ENCODE results near the gene CITED4.

The CITED4 gene

DNA sequence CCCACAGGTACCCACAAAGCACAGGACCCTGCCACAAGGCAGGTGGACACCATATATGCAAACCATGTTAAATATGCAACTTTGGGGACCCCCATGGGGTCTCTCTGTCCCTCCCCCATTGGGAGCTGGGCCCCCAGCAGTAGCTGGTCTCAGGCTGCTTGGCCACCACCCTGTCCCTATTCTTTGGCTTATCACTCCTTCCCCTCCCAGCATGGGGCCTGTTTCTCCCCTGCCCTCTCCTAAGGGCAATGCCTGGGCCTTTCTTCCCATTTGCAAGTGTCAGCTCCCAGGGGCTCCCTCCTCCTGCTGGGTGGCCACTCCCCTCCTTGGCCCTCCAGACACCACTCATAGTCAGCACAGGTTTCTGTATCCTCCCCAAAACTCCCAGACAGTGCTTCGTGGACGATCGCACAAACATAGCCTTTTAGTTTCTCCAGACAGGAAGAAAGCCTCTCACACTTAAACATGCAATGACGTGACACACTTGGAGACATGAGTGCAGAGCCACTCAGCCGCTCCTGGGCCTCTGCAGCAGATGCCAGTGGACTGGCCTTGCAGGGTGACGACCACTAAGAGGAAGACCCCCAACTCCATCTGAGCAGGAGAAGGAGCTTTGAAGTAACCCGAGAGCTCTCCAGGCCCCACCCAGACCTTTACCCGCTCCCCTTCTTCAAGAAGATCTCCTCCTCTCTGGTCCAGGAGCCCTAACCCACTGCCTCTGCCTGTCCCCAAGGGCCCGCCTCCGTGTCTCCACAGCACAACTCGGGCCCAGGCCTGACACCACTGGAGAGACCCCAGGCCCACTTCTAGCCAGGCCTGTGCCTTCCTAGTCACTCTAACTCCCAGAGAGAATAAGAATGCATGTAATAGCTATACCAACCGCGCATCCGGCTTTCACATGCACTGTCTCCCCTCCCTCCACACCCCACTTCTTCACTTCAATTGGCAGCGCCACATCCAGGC, 22.9 kb downstream of the CITED4 start:
- no peak overlapping the region for H3K4me3 Mint-ChIP-seq
- DNase-seq: no peak
- H3K27ac Mint-ChIP-seq: no peak overlapping the region
- H3K4me1 Mint-ChIP-seq (ENCODE audit: low read depth): peaks cover 22% of the 10 kb centered on the region
- H3K27me3 Mint-ChIP-seq: no peaks in the 10 kb centered on the region
- no peaks in the 10 kb centered on the region for H3K36me3 Mint-ChIP-seq (ENCODE audit: low read depth)
- H3K9me3 Mint-ChIP-seq: no peaks in the 10 kb centered on the region

DNA sequence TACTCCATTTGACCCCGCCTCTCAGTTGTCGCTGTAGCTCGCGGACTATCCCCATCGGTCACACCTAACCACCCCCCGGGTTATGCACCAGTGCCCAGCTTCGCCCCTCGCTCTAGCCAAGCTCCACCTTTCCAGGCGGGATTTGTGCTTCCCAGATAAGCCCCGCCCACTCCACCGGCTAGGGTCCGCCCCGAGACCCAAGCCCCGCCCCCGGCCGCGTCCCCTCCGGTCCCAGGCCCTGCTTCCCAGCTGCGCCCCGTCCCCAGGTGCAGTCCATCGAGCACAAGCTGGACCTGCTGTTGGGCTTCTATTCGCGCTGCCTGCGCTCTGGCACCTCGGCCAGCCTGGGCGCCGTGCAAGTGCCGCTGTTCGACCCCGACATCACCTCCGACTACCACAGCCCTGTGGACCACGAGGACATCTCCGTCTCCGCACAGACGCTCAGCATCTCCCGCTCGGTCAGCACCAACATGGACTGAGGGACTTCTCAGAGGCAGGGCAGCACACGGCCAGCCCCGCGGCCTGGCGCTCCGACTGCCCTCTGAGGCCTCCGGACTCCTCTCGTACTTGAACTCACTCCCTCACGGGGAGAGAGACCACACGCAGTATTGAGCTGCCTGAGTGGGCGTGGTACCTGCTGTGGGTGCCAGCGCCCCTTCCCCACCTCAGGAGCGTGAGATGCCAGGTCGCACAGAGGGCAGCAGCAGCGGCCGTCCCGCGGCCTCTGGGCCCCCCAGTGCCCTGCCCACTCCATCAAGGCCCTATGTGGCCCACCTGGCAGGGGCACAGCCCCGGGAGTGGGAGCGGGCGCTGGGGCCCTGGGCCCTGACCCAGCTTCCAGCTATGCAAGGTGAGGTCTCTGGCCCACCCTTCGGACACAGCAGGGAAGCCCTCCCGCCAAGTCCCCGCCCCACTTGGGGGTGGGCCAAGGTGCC, 23.9 kb downstream of the CITED4 start:
- H3K4me1 Mint-ChIP-seq (ENCODE audit: low read depth): peaks cover 22% of the 10 kb centered on the region
- no peaks in the 10 kb centered on the region for H3K36me3 Mint-ChIP-seq (ENCODE audit: low read depth)
- no peak overlapping the region for H3K27ac Mint-ChIP-seq
- no peaks in the 10 kb centered on the region for H3K27me3 Mint-ChIP-seq
- no peak for DNase-seq
- H3K9me3 Mint-ChIP-seq: no peaks in the 10 kb centered on the region
- no peak overlapping the region for H3K4me3 Mint-ChIP-seq

DNA sequence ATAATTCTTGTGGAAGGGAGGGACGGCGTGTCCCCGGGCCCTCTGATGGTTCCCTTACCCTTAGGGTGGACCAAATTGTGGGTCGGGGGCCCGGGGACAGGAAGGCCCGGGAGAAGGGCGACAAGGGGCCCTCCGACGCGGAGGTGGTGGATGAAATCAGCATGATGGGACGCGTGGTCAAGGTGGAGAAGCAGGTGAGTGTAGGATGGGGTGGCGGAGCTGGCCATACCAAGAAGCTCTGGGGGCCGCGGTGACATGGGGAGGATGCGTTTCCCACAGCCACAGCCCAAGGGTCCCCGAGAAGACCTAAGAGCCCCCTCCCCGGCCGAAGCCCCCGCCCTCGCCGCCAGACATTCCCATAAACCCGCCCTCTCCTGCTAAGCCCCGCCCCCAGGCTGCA, 24.6 kb downstream of the CITED4 start:
- peaks cover 22% of the 10 kb centered on the region for H3K4me1 Mint-ChIP-seq (ENCODE audit: low read depth)
- no peaks in the 10 kb centered on the region for H3K9me3 Mint-ChIP-seq

DNA sequence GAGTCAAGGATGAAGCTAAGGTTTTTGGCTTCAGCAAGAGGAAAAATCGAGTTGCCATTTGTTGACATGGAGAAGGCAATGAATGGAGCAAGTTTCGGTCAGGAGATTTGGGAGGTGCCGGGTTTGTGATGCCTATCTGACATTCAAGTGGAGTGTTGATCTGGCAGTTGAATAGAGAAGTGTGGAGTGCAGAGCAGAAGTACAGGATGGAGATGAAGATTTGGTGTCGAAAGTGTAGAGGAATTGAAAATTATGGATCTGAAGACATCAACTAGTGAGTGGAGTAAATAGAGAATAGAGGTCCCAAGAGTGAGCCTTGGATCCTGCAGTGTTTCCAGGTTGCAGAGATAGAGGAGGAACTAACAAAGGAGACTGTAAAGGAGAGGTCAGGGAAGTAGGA, 25.9 kb downstream of the CITED4 start:
- H3K4me3 Mint-ChIP-seq: no peak overlapping the region
- no peaks in the 10 kb centered on the region for H3K36me3 Mint-ChIP-seq (ENCODE audit: low read depth)
- no peaks in the 10 kb centered on the region for H3K27me3 Mint-ChIP-seq
- no peaks in the 10 kb centered on the region for H3K9me3 Mint-ChIP-seq
- peaks cover 20% of the 10 kb centered on the region for H3K4me1 Mint-ChIP-seq (ENCODE audit: low read depth)
- H3K27ac Mint-ChIP-seq: no peak overlapping the region
- no peak for DNase-seq

More for the DNA sequence above, 24.6 kb downstream of the CITED4 start:
- DNase-seq: no peak
- no peak overlapping the region for H3K4me3 Mint-ChIP-seq
- H3K36me3 Mint-ChIP-seq (ENCODE audit: low read depth): no peaks in the 10 kb centered on the region
- H3K27ac Mint-ChIP-seq: no peak overlapping the region
- H3K27me3 Mint-ChIP-seq: no peaks in the 10 kb centered on the region

DNA sequence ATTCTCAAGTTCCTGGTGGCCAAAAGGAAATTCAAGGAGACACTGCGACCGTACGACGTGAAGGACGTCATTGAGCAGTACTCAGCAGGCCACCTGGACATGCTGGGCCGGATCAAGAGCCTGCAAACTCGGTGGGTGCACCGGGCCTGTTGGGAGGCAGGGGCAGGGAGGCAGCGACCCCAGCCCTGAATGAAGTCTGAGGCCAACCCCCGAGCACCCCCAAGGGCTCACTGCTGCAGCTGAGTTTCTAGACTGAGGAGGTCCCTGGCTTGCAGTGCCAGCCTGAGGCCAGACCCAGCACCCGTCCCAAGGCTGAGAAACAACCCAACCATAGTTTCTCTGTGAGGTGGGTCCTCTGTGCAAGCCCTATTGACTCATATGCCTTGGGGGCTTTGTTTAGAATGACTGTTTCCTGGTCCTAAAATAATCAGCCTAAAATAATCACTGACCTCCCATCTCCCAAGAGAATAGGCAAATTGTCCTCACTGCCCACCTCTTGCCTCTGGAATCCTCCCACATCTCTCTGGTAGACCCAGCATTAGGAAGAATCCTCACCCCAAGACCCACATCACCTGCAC, 27.1 kb downstream of the CITED4 start:
- H3K4me3 Mint-ChIP-seq: no peak overlapping the region
- no peaks in the 10 kb centered on the region for H3K36me3 Mint-ChIP-seq (ENCODE audit: low read depth)
- DNase-seq: no peak
- no peaks in the 10 kb centered on the region for H3K27me3 Mint-ChIP-seq
- no peak overlapping the region for H3K27ac Mint-ChIP-seq
- no peaks in the 10 kb centered on the region for H3K9me3 Mint-ChIP-seq
- peaks cover 8% of the 10 kb centered on the region for H3K4me1 Mint-ChIP-seq (ENCODE audit: low read depth)

DNA sequence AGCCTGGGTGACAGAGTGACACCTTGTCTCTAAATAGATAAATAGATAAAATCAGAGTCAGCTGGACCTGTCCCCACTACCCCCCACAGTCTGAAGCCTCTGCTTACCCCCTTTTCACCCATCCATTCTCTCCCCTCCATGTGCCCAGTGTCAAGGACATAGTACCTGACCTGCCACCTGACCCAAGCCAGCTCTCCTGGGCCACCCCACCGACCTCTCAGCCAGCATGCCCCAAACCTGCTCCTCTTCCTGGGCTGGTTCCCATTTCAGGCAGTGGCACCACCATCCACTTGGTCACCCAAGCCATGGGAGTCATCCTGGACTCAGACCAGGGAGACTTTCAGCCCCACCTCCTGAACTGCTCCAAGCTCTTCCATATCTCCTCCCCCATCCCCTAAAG, 28.2 kb downstream of the CITED4 start:
- H3K27me3 Mint-ChIP-seq: no peaks in the 10 kb centered on the region
- no peak overlapping the region for H3K4me3 Mint-ChIP-seq
- no peaks in the 10 kb centered on the region for H3K36me3 Mint-ChIP-seq (ENCODE audit: low read depth)
- H3K4me1 Mint-ChIP-seq (ENCODE audit: low read depth): peaks cover under 1% of the 10 kb centered on the region
- no peak for DNase-seq
- H3K9me3 Mint-ChIP-seq: no peaks in the 10 kb centered on the region
- no peak overlapping the region for H3K27ac Mint-ChIP-seq

DNA sequence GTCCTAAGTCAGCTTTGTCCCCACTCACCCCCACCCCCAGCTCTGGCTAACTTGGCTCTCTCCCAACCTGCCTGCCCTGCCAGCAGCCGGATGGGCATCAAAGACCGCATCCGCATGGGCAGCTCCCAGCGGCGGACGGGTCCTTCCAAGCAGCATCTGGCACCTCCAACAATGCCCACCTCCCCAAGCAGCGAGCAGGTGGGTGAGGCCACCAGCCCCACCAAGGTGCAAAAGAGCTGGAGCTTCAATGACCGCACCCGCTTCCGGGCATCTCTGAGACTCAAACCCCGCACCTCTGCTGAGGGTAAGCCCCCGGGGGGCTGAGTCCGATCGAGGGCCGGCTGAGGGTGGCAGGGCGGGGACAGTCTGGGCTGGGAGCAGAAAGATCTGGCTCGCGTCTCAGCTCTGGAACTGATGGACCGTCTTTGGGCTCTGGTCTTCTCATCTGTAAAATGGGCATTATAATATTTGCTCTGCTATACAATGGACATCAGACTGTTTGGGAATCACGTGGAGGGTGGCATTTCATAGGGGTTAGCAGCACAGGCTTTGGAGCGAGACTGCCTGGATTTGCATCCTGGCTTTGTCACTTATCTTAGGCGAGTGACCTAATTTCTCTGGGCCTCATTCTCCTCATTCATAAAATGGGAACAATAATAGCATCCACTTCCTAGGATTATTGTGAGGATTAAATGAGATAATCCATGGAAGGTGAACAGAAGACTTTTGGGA, 31.0 kb downstream of the CITED4 start:
- H3K36me3 Mint-ChIP-seq (ENCODE audit: low read depth): no peaks in the 10 kb centered on the region
- peaks cover 3% of the 10 kb centered on the region for H3K4me1 Mint-ChIP-seq (ENCODE audit: low read depth)
- no peak overlapping the region for H3K4me3 Mint-ChIP-seq
- no peak for DNase-seq
- no peak overlapping the region for H3K27ac Mint-ChIP-seq
- no peaks in the 10 kb centered on the region for H3K9me3 Mint-ChIP-seq
- no peaks in the 10 kb centered on the region for H3K27me3 Mint-ChIP-seq

DNA sequence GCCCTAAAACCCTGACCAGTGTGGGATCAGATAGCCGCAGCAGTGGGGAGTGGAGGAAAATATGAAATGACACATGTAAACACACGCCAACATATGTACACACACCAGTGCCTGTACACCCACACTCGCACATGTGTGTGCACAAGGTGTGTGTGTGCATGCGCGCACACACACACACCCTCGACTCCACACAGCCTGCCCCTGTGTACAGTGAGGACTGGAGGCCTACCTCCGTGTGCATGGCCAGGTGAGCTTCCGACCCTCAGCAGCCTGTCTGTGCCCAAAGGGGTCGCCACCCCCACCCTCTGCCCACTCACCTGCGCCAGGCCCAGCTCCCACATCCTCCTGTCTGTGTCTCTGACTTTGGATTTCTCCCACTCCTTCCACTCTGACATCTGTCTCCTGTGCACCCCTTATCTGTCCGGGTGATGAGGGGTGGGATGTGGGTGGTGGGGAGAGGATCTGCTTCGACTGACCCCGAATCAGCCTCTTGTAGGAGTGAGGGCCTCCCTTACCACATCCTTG, 31.7 kb downstream of the CITED4 start:
- no peak overlapping the region for H3K27ac Mint-ChIP-seq
- no peaks in the 10 kb centered on the region for H3K9me3 Mint-ChIP-seq
- DNase-seq: no peak
- H3K4me1 Mint-ChIP-seq (ENCODE audit: low read depth): peaks cover 10% of the 10 kb centered on the region
- no peaks in the 10 kb centered on the region for H3K36me3 Mint-ChIP-seq (ENCODE audit: low read depth)
- H3K4me3 Mint-ChIP-seq: no peak overlapping the region
- no peaks in the 10 kb centered on the region for H3K27me3 Mint-ChIP-seq

DNA sequence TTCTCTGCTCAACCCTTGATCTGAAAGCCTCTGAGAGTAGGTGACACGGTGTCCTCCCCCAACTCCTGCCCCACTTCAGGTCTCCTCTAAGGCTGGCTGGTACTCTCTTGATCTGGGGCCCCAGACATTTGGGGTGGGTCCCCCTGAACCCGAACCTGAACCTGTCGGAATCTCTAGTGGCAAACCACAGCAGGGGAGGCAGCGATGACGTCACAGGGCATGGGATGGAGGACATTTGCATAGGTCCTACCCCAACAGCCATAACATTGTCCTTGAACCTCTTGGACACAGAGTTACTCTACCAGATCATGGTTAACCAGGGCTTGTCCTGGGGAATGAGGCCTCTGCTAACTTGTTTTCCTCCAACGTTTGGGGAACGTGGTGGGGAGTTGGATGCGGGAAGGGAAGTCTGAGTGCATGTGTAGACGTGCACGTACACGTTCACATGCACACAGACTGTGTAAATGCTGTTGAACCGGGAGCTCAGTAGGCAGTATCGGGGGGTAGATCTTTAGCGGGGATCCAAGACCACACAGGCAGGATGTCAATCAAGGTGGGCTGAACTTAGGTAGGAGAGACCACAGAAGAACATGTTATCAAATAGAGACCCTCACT, 32.4 kb downstream of the CITED4 start:
- Mint-ChIP-seq H3K27me3 (no peaks in the 10 kb centered on the region), H3K4me1 (ENCODE audit: low read depth) (peaks cover 17% of the 10 kb centered on the region), H3K27ac (no peak overlapping the region), H3K9me3 (no peaks in the 10 kb centered on the region), H3K36me3 (ENCODE audit: low read depth) (no peaks in the 10 kb centered on the region), H3K4me3 (no peak overlapping the region)
- DNase-seq: no peak

DNA sequence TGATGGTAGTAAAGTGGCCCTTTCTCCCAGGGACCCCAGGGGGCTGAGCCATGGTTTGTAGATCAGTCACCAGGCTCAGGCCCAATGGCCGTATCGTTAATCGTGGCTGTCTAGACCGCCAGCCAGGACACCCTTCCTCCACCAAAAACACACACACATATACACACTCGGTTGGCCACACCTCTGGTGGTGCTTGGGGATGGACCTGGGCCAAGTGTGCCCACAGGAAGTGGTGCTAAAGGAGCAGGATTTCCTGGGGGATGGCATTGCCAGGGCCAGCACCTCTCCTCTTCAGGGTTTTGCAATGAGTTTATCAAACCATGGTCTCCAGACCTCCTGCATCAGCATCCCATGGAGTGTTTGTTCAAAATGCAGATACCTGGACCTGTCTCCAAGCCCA, 36.2 kb downstream of the CITED4 start:
- no peaks in the 10 kb centered on the region for H3K27me3 Mint-ChIP-seq
- no peaks in the 10 kb centered on the region for H3K9me3 Mint-ChIP-seq
- no peaks in the 10 kb centered on the region for H3K36me3 Mint-ChIP-seq (ENCODE audit: low read depth)
- DNase-seq: no peak
- H3K4me1 Mint-ChIP-seq (ENCODE audit: low read depth): peaks cover 17% of the 10 kb centered on the region
- H3K4me3 Mint-ChIP-seq: no peak overlapping the region
- H3K27ac Mint-ChIP-seq: no peak overlapping the region

DNA sequence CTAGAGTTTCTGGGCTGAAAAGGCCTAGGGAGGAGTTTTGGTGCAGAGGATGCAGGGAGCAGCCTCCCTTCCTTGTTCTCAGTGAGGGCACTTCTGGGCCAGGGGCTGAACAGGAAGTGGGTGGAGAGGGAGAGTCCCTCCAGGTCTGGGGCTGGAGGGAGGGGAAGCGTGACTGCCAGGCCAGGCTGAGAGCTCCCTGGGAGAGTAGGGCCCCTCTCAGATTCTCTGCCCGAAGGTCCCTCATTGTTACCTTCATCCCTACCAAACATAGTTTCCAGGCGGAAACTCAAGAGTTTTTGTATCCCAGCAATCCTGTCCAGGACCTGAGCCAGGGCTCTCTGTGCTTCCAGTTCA, 36.8 kb downstream of the CITED4 start:
- H3K4me3 Mint-ChIP-seq: no peak overlapping the region
- H3K27ac Mint-ChIP-seq: no peak overlapping the region
- peaks cover 17% of the 10 kb centered on the region for H3K4me1 Mint-ChIP-seq (ENCODE audit: low read depth)
- DNase-seq: no peak
- no peaks in the 10 kb centered on the region for H3K27me3 Mint-ChIP-seq
- H3K9me3 Mint-ChIP-seq: no peaks in the 10 kb centered on the region
- no peaks in the 10 kb centered on the region for H3K36me3 Mint-ChIP-seq (ENCODE audit: low read depth)

DNA sequence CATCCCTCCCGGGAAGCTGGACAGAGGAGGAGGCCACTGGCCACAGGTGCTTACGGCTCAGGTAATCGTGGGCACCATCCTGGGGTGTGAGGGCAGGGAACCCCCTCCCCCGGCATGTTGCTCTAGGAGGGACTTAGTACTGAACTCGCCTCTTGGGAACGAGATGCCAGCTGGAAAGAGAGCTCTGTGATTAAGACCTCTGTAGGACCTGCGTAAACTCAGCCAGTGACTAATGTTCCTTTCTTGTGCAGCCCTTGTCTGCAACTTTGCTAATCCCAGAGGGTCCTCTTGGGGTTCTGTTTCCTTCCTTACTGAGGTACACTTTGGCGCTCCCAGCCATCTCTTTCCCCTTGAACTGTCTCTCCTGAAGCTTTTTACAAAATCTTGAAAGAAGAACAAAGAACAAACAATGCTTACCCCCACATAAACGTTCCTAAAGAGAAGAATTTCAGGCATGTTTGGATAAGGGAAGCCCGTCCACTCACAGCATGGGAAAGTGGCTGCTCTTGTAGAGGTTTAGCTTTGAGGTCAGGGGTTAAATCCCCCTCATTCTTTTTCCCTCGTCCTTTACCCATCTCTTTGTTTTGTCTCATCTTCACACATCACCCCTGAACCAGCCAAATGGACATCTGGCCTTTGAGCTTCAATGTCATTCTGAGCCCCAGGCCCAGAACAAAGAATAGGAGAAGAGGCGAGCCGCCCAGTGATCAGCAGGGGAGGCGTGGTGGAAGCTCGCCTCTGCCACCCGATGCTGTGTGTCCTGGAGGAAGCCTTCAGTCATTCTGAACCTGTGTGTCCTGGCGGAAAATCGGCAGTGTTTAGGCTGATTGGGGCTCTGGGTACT, 37.4 kb downstream of the CITED4 start:
- Mint-ChIP-seq H3K4me1 (ENCODE audit: low read depth) (peaks cover 17% of the 10 kb centered on the region), H3K27ac (no peak overlapping the region)

DNA sequence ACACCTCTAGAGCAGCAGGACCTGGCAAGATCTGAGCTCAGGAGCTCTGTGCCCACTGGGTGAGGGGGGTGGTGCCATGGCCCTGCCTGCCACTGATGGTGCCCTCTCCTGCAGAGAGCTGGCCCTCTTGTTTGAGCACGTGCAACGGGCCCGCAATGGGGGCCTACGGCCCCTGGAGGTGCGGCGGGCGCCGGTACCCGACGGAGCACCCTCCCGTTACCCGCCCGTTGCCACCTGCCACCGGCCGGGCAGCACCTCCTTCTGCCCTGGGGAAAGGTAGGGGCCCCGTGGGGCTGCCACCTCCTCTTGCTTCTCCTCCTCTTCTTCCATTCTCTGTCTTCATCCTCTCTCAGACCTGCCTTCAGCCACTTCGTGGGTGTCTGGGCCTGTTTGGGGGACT, 38.2 kb downstream of the CITED4 start:
- no peaks in the 10 kb centered on the region for H3K36me3 Mint-ChIP-seq (ENCODE audit: low read depth)
- H3K4me1 Mint-ChIP-seq (ENCODE audit: low read depth): peaks cover 22% of the 10 kb centered on the region
- no peak for DNase-seq
- no peak overlapping the region for H3K27ac Mint-ChIP-seq
- no peak overlapping the region for H3K4me3 Mint-ChIP-seq
- no peaks in the 10 kb centered on the region for H3K27me3 Mint-ChIP-seq
- no peaks in the 10 kb centered on the region for H3K9me3 Mint-ChIP-seq

More for the DNA sequence above, 37.4 kb downstream of the CITED4 start:
- no peaks in the 10 kb centered on the region for H3K9me3 Mint-ChIP-seq
- no peak for DNase-seq
- H3K4me3 Mint-ChIP-seq: no peak overlapping the region
- H3K36me3 Mint-ChIP-seq (ENCODE audit: low read depth): no peaks in the 10 kb centered on the region
- no peaks in the 10 kb centered on the region for H3K27me3 Mint-ChIP-seq
